GM23248 (cell line): ENCODE results near the gene FARS2.

Experiments used
- EZH2 ChIP-seq: fragments of 200-600 bp; sonication (generic); IDR thresholded peaks from 2 replicates; pipeline ENCODE4 v1.6.1; 2018; ENCODE audit warnings: antibody characterized with exemption, mild to moderate bottlenecking; ENCODE audit not compliant: insufficient read depth, poor library complexity, severe bottlenecking
- EZH2phosphoT487 ChIP-seq: fragments of 200-600 bp; sonication (generic); IDR thresholded peaks from 2 replicates; pipeline ENCODE4 v1.6.1; 2018; ENCODE audit warnings: antibody characterized with exemption, moderate library complexity, mild to moderate bottlenecking, low read depth; ENCODE audit not compliant: insufficient read depth

- no peak for TF ChIP-seq EZH2phosphoT487
- no peak for TF ChIP-seq EZH2
Measured at GRCh38 chr6:5570641-5571040, 309.3 kb downstream of the FARS2 start.
